ENCODE measurements around the gene STK32C.

GRCh38 chr10:132208462-132209050, 99.2 kb downstream of the STK32C start:
- TF ChIP-seq YY1 (IDR thresholded peaks at IDR 0.05; ENCODE audit: insufficient read depth, insufficient read length) (no peak), SUZ12 (IDR thresholded peaks at IDR 0.05; ENCODE audit: extremely low read depth, insufficient read depth, insufficient read length) (no peak)
